Tongue (tissue), 2 donors: ENCODE measurements around the gene MAP3K2. TPM values are rescaled to one million over a fixed set of nuclear protein-coding genes. Genes with fewer than 3 reads are reported as not detected.

ENCODE experiments used
- DNase-seq: peaks from one replicate; pipeline ENCODE4 v3.0.0-alpha.2; 2015
- total RNA-seq: library from RNA; depleted of rRNA; stranded (reverse); fragments of >200 nt; gene quantifications from one replicate; pipeline ENCODE4 v1.2.3, GENCODE V29; 2014

The MAP3K2 gene
- 57.7 TPM for total RNA-seq

- DNase-seq: peak; percentile 97
Observed at GRCh38 chr2:127387655-127388422, at the start of gene MAP3K2. Gene MAP3K2 (minus strand): TSS chr2:127387975. CDS start chr2:127343129, 44,846 bp downstream.

GRCh38 chr2:127437056-127437455 lies 49.3 kb upstream of the MAP3K2 start:
- no peak for DNase-seq

GRCh38 chr2:127434515-127434914 lies 46.7 kb upstream of the MAP3K2 start:
- no peak for DNase-seq

- no peak for DNase-seq
Observed at GRCh38 chr2:127431408-127432023, 43.7 kb upstream of the MAP3K2 start.

- DNase-seq: no peak
Observed at GRCh38 chr2:127429844-127430425, 42.2 kb upstream of the MAP3K2 start.

GRCh38 chr2:127429291-127429690 lies 41.5 kb upstream of the MAP3K2 start:
- no peak for DNase-seq

GRCh38 chr2:127428815-127429109 lies 41.0 kb upstream of the MAP3K2 start:
- no peak for DNase-seq

GRCh38 chr2:127428057-127428814 lies 40.5 kb upstream of the MAP3K2 start:
- no peak for DNase-seq

- no peak for DNase-seq
Observed at GRCh38 chr2:127427376-127428056, 39.7 kb upstream of the MAP3K2 start.

- DNase-seq: no peak
Observed at GRCh38 chr2:127426501-127427354, 39.0 kb upstream of the MAP3K2 start.

GRCh38 chr2:127425540-127426490 lies 38.0 kb upstream of the MAP3K2 start:
- DNase-seq: no peak

GRCh38 chr2:127424598-127425520 lies 37.1 kb upstream of the MAP3K2 start:
- DNase-seq: no peak

- DNase-seq: no peak
Observed at GRCh38 chr2:127423880-127424279, 36.1 kb upstream of the MAP3K2 start.

- no peak for DNase-seq
Observed at GRCh38 chr2:127423478-127423843, 35.7 kb upstream of the MAP3K2 start.

- DNase-seq: peak; percentile 43
Observed at GRCh38 chr2:127422559-127423477, 35.0 kb upstream of the MAP3K2 start.

GRCh38 chr2:127421871-127422558 lies 34.2 kb upstream of the MAP3K2 start:
- no peak for DNase-seq

GRCh38 chr2:127421116-127421800 lies 33.5 kb upstream of the MAP3K2 start:
- DNase-seq: no peak
